ENCODE data around the gene CTBP1. TPM values are rescaled to one million over a fixed set of nuclear protein-coding genes. Genes with fewer than 3 reads are reported as not detected.

Gene CTBP1
- total RNA-seq, 1 experiment from 2014 or later: 136 TPM

DNA sequence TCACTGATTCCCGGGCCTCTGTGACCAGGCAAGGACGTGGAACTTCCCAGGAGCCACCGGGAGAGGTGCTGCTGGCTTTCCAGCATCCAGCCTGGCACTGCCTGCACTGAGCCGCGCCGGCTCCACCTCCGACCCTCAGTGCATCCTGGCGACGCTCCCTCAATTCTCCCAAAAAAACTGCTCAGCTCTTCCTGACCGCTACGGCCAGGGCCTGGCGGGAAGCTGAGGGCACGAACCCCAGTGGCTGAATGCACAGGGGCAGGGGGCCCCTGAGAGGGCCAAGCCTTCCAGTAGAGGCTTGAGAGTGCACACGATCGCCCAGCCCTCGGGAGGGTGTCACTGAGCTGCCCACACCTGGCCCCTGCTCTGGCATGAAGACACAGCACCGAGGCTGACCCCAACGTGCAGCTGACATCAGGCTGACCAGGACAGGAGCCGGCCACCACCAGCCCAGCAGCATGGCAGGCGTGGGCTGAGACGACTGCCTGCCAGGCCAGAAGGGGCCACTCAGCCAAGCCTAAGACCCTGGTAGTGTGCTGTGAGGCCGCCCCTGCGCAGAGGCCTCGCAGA, 6.9 kb downstream of the CTBP1 start:
- no peak overlapping the region for H4K91ac ChIP-seq (ENCODE audit: insufficient read length, low read depth, low read length)
- H3K4me2 ChIP-seq (ENCODE audit: insufficient read depth, insufficient read length, low read length): no peak overlapping the region
- H3K79me2 ChIP-seq (ENCODE audit: insufficient read depth, low read length): peaks cover 45% of the 10 kb centered on the region; the same call in 1 of the 2 replicates
- no peak overlapping the region for H4K5ac ChIP-seq (ENCODE audit: insufficient read length, low read depth, low read length)
- peaks cover 5% of the 10 kb centered on the region for H4K20me1 ChIP-seq (ENCODE audit: control insufficient read depth, insufficient read depth, insufficient read length)
- TF ChIP-seq, protein P1, sequence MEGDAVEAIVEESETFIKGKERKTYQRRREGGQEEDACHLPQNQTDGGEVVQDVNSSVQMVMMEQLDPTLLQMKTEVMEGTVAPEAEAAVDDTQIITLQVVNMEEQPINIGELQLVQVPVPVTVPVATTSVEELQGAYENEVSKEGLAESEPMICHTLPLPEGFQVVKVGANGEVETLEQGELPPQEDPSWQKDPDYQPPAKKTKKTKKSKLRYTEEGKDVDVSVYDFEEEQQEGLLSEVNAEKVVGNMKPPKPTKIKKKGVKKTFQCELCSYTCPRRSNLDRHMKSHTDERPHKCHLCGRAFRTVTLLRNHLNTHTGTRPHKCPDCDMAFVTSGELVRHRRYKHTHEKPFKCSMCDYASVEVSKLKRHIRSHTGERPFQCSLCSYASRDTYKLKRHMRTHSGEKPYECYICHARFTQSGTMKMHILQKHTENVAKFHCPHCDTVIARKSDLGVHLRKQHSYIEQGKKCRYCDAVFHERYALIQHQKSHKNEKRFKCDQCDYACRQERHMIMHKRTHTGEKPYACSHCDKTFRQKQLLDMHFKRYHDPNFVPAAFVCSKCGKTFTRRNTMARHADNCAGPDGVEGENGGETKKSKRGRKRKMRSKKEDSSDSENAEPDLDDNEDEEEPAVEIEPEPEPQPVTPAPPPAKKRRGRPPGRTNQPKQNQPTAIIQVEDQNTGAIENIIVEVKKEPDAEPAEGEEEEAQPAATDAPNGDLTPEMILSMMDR (conservative IDR thresholded peaks at IDR 0.05): no peak
- WGBS (ENCODE audit: extremely low coverage, insufficient read length, low lambda C conversion rate): no CpG with 5 or more reads among the region's 24 CpGs
- no peak overlapping the region for H2AK5ac ChIP-seq (ENCODE audit: insufficient read length, low read length)
- no peak overlapping the region for H3K9ac ChIP-seq (ENCODE audit: extremely low read depth, insufficient read length, low read length)
- no peak overlapping the region for H2BK5ac ChIP-seq (ENCODE audit: insufficient read length, low read length)
- Mint-ChIP-seq H3K4me1 (peaks cover 5 to 9% of the 10 kb centered on the region in 2 experiments; a peak in 3 of 4 replicates), H3K36me3 (ENCODE audit: insufficient read depth in 1 of 3, low read depth in 3 of 3) (peaks cover 15 to 29% (median 28%) of the 10 kb centered on the region in 3 experiments; a peak in 6 of 7 replicates), H3K4me3 (no peak overlapping the region), H3K27ac (no peak overlapping the region; a peak in 3 of 7 replicates), H3K9me3 (no peaks in the 10 kb centered on the region), H3K27me3 (ENCODE audit: low read depth) (no peaks in the 10 kb centered on the region)
- H2BK15ac ChIP-seq (ENCODE audit: low read depth, low read length): no peak overlapping the region
- no peak overlapping the region for H2BK12ac ChIP-seq (ENCODE audit: insufficient read length, low read depth, low read length)
- no peak overlapping the region for H3K27ac ChIP-seq (ENCODE audit: insufficient read length, low read depth, low read length)
- H3K23ac ChIP-seq (ENCODE audit: insufficient read length, low read depth, low read length): no peak overlapping the region
- H3K9me3 ChIP-seq (ENCODE audit: control insufficient read depth, low read depth, low read length): no peaks in the 10 kb centered on the region
- H2AFZ ChIP-seq (ENCODE audit: low read length): no peak overlapping the region
- no peak overlapping the region for H3K4ac ChIP-seq (ENCODE audit: low read depth, low read length)
- no peaks in the 10 kb centered on the region for H3K27me3 ChIP-seq (ENCODE audit: insufficient read depth, low read length)
- no peak overlapping the region for H3K56ac ChIP-seq (ENCODE audit: insufficient read length, low read depth, low read length)
- DNase-seq: no peak
- no peak overlapping the region for H3T11ph ChIP-seq (ENCODE audit: low read length)
- no peak overlapping the region for H2BK120ac ChIP-seq (ENCODE audit: low read depth, low read length, poor library complexity, severe bottlenecking)
- peaks cover 8% of the 10 kb centered on the region for H3K79me1 ChIP-seq (ENCODE audit: insufficient read depth, low read depth, low read length, poor library complexity, severe bottlenecking)
- no peak overlapping the region for H3K18ac ChIP-seq (ENCODE audit: insufficient read length, low read depth, low read length)
- H3K4me1 ChIP-seq (ENCODE audit: insufficient read depth, low read length): no peaks in the 10 kb centered on the region
- H4K8ac ChIP-seq (replicated peaks; ENCODE audit: insufficient read length, low read depth, low read length): no peak overlapping the region
- no peak overlapping the region for H2BK20ac ChIP-seq (ENCODE audit: low read depth, low read length, poor library complexity, severe bottlenecking)
- no peak overlapping the region for H3K14ac ChIP-seq (ENCODE audit: insufficient read depth, low read length)
- no peaks in the 10 kb centered on the region for H3K23me2 ChIP-seq (ENCODE audit: insufficient read length, low read depth, low read length, poor library complexity, severe bottlenecking)

Data from H9 (cell line).